ENCODE data around the gene CABLES2. TPM values are rescaled to one million over a fixed set of nuclear protein-coding genes. Genes with fewer than 3 reads are reported as not detected.

Gene CABLES2
- total RNA-seq, 6 experiments from 2014 or later: 1.4 to 2.9 (median 2.5) TPM

DNA sequence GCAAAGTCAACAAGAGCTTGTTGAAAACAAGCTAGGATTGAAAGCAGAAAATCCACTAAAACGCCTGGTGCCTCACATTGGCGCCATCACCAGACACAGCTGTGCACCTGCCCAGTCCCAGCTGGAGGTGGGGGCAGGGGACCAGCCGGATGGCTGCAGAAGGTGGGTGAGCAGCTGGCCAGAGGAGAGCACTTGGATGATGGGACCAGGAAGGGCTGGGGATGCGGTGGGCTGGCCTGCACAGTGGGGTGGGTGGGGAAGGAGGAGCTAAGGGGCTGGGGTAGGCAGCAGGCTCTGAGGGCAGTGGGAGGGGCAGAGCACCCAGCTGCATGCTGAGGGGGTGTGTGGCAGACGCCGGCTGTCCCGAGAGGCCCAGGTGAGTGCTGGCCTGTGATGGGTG is 7.1 kb downstream of the CABLES2 start:
- no peaks in the 10 kb centered on the region for H3K4me1 ChIP-seq
- no peaks in the 10 kb centered on the region for H3K36me3 ChIP-seq
- TF ChIP-seq, protein P1, sequence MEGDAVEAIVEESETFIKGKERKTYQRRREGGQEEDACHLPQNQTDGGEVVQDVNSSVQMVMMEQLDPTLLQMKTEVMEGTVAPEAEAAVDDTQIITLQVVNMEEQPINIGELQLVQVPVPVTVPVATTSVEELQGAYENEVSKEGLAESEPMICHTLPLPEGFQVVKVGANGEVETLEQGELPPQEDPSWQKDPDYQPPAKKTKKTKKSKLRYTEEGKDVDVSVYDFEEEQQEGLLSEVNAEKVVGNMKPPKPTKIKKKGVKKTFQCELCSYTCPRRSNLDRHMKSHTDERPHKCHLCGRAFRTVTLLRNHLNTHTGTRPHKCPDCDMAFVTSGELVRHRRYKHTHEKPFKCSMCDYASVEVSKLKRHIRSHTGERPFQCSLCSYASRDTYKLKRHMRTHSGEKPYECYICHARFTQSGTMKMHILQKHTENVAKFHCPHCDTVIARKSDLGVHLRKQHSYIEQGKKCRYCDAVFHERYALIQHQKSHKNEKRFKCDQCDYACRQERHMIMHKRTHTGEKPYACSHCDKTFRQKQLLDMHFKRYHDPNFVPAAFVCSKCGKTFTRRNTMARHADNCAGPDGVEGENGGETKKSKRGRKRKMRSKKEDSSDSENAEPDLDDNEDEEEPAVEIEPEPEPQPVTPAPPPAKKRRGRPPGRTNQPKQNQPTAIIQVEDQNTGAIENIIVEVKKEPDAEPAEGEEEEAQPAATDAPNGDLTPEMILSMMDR (IDR thresholded peaks at IDR 0.05): no peak
- TF ChIP-seq POLR2A (IDR thresholded peaks at IDR 0.05): no peak
- ATAC-seq (no peak), DNase-seq (no peak)
- no peaks in the 10 kb centered on the region for H3K9me3 ChIP-seq
- H3K4me3 ChIP-seq: no peak overlapping the region
- no peak overlapping the region for H3K27ac ChIP-seq
- H3K27me3 ChIP-seq: no peaks in the 10 kb centered on the region
- 75% methylated on average over 2 of the region's 7 CpGs for WGBS (ENCODE audit: insufficient coverage, low coverage, low lambda C conversion rate, missing lambda C conversion rate)
- intact Hi-C loops (cut with DNase I): no loop called here

DNA sequence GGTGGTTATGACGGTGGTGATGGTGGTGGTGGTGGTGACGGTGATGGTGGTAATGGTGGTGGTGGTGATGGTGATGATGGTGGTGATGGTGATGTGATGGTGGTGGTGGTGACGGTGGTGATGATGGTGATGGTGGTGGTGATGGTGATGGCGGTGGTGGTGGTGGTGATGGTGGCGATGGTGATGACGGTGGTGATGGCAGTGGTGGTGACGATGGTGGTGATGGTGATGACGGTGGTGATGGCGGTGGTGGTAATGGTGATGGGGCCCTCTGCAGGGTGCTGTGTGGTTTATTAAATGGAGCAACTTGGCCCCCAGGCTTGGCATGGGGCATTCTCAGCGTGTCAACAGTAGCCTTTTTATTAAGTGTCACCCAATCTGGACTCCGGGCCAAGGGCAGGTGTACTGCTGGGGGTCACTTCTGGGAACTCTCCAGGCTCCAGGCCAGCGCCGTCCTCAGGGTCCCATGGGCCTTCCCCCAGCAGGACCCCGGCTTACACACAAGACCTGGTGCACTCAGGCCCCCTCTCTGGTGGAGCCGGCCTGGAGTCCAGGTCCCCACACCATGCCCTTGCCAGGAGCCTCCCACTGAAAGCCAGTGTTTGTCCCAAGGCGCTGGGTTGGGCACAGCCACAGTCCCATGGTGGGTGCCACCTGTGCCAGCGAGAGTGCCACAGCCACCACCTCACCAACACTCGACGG is 8.8 kb downstream of the CABLES2 start:
- intact Hi-C loops (cut with DNase I): no loop called here
- no peaks in the 10 kb centered on the region for H3K36me3 ChIP-seq

GRCh38 chr20:62396367-62397239 is 10.5 kb downstream of the CABLES2 start:
- TF ChIP-seq, protein P1 (IDR thresholded peaks at IDR 0.05): no peak
- TF ChIP-seq POLR2A (IDR thresholded peaks at IDR 0.05): no peak
- no peaks in the 10 kb centered on the region for H3K36me3 ChIP-seq
- DNase-seq: no peak

More for the DNA sequence above, 8.8 kb downstream of the CABLES2 start:
- Histone ChIP-seq H3K27me3 (no peaks in the 10 kb centered on the region), H3K9me3 (no peaks in the 10 kb centered on the region), H3K4me3 (no peak overlapping the region), H3K4me1 (no peaks in the 10 kb centered on the region), H3K27ac (no peak overlapping the region)
- TF ChIP-seq, protein P1 (IDR thresholded peaks at IDR 0.05): no peak
- no peak for TF ChIP-seq POLR2A (IDR thresholded peaks at IDR 0.05)
- no peak for ATAC-seq
- 65% methylated on average over 9 of the region's 19 CpGs for WGBS (ENCODE audit: insufficient coverage, low coverage, low lambda C conversion rate, missing lambda C conversion rate)
- DNase-seq: no peak

GRCh38 chr20:62395311-62396242 is 11.5 kb downstream of the CABLES2 start:
- H3K27me3 ChIP-seq: no peaks in the 10 kb centered on the region
- no peak for ATAC-seq
- intact Hi-C loops (cut with DNase I): no loop called here
- no peak overlapping the region for H3K27ac ChIP-seq
- no peak overlapping the region for H3K4me3 ChIP-seq
- H3K9me3 ChIP-seq: no peaks in the 10 kb centered on the region
- no peaks in the 10 kb centered on the region for H3K36me3 ChIP-seq
- DNase-seq: no peak
- 83% methylated on average over 1 of the region's 27 CpGs for WGBS (ENCODE audit: insufficient coverage, low coverage, low lambda C conversion rate, missing lambda C conversion rate)
- peaks cover 0 to 14% (median 0%) of the 10 kb centered on the region in 4 donors for H3K4me1 ChIP-seq
- TF ChIP-seq, protein P1 (IDR thresholded peaks at IDR 0.05): no peak
- TF ChIP-seq POLR2A (IDR thresholded peaks at IDR 0.05): no peak

More at GRCh38 chr20:62396367-62397239, 10.5 kb downstream of the CABLES2 start:
- intact Hi-C loops (cut with DNase I): no loop called here
- no peak for ATAC-seq
- peaks cover 0 to 6% (median 0%) of the 10 kb centered on the region in 4 donors for H3K4me1 ChIP-seq
- WGBS (ENCODE audit: insufficient coverage, low coverage, low lambda C conversion rate, missing lambda C conversion rate): no CpG with 5 or more reads among the region's 35 CpGs
- no peaks in the 10 kb centered on the region for H3K9me3 ChIP-seq
- no peak overlapping the region for H3K4me3 ChIP-seq
- H3K27me3 ChIP-seq: no peaks in the 10 kb centered on the region
- no peak overlapping the region for H3K27ac ChIP-seq
